ENCODE measurements around the gene CLCNKB.
"Not testable (repeated sequence)": the region's sequence is repeated elsewhere in the genome, so short reads cannot be mapped to it uniquely, and the experiment has no call there.

Gene CLCNKB

GRCh38 chr1:16048573-16049189 lies 5.1 kb downstream of the CLCNKB start:
- DNase-seq (ENCODE audit: low read depth): no peak
- no peak for TF ChIP-seq CTCF (IDR thresholded peaks at IDR 0.05; ENCODE audit: control insufficient read depth, insufficient read depth, low read depth, low read length, missing control alignments)
- peak overlapping the region; percentile 43 for H3K4me3 ChIP-seq (ENCODE audit: control insufficient read depth, low read depth, low read length)

GRCh38 chr1:16050328-16050727 lies 6.7 kb downstream of the CLCNKB start:
- DNase-seq (ENCODE audit: low read depth): no peak
- TF ChIP-seq CTCF (IDR thresholded peaks at IDR 0.05; ENCODE audit: control insufficient read depth, insufficient read depth, low read depth, low read length, missing control alignments): no peak
- H3K4me3 ChIP-seq (ENCODE audit: control insufficient read depth, low read depth, low read length): no peak overlapping the region

- H3K4me3 ChIP-seq (ENCODE audit: control insufficient read depth, low read depth, low read length): no peak overlapping the region
- TF ChIP-seq CTCF (IDR thresholded peaks at IDR 0.05; ENCODE audit: control insufficient read depth, insufficient read depth, low read depth, low read length, missing control alignments): no peak
These were observed 7.5 kb downstream of the CLCNKB start for GRCh38 chr1:16051039-16051438.

GRCh38 chr1:16051949-16052348 lies 8.4 kb downstream of the CLCNKB start:
- H3K4me3 ChIP-seq (ENCODE audit: control insufficient read depth, low read depth, low read length); DNase-seq (ENCODE audit: low read depth): not testable (repeated sequence)

More at GRCh38 chr1:16051039-16051438, 7.5 kb downstream of the CLCNKB start:
- no peak for DNase-seq (ENCODE audit: low read depth)

GRCh38 chr1:16053781-16054502 lies 10.4 kb downstream of the CLCNKB start:
- DNase-seq (ENCODE audit: low read depth): no peak
- no peak overlapping the region for H3K4me3 ChIP-seq (ENCODE audit: control insufficient read depth, low read depth, low read length)
- TF ChIP-seq CTCF (IDR thresholded peaks at IDR 0.05; ENCODE audit: control insufficient read depth, insufficient read depth, low read depth, low read length, missing control alignments): no peak

GRCh38 chr1:16054598-16055540 lies 11.3 kb downstream of the CLCNKB start:
- DNase-seq (ENCODE audit: low read depth): no peak
- no peak for TF ChIP-seq CTCF (IDR thresholded peaks at IDR 0.05; ENCODE audit: control insufficient read depth, insufficient read depth, low read depth, low read length, missing control alignments)
- H3K4me3 ChIP-seq (ENCODE audit: control insufficient read depth, low read depth, low read length): no peak overlapping the region
